OCI-LY7 (cell line): ENCODE data around the gene DOCK4.

Experiments used
- CTCF ChIP-seq: fragments of 200-600 bp; sonication (generic); conservative IDR thresholded peaks from 2 replicates; pipeline ENCODE4 v1.5.1; 2014; ENCODE audit warnings: mild to moderate bottlenecking, antibody characterized with exemption, low read length, moderate library complexity, mixed read lengths
- EZH2phosphoT487 ChIP-seq: fragments of 200-600 bp; sonication (generic); IDR thresholded peaks from 2 replicates; pipeline ENCODE4 v1.6.1; 2018; ENCODE audit warnings: low read depth, borderline replicate concordance, mild to moderate bottlenecking, mixed run types, antibody characterized with exemption, low read length, moderate library complexity, mixed read lengths

GRCh38 chr7:112052498-112052897, 153.7 kb downstream of the DOCK4 start:
- TF ChIP-seq CTCF (no peak), EZH2phosphoT487 (no peak)
